Islet of Langerhans (tissue), 1 donor: ENCODE measurements around the gene PFKL.
"Not testable (repeated sequence)": the region's sequence is repeated elsewhere in the genome, so short reads cannot be mapped to it uniquely, and the experiment has no call there.

Source experiments
- FAIRE-seq: peaks from one replicate; lab custom pipeline; 2011; peaks lifted over from hg19 to GRCh38; lab: Jason Lieb, UNC

The PFKL gene

GRCh38 chr21:44344541-44345183, 44.8 kb downstream of the PFKL start:
- FAIRE-seq, result no peak

GRCh38 chr21:44345495-44345894, 45.6 kb downstream of the PFKL start:
- FAIRE-seq, result no peak

GRCh38 chr21:44347911-44348451, 48.1 kb downstream of the PFKL start:
- no peak for FAIRE-seq

DNA sequence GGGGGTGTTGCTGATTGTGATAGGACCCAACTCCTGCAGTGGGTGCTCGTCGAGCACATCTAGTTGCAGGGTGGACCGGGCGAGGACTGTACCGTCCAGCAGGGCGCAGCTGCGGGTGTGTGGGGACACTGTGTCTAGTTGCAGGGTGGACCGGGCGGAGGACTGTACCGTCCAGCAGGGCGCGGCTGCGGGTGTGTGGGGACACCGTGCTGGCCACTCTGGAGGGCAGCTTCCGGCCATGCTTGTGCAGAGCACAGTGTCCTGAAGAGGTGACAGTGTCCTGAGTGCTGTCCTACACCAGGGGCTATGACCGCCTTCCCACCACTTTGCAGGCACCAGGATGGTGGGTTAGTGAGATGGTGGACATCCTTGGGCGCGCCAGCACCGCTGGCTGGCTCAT, 49.0 kb downstream of the PFKL start:
- no peak for FAIRE-seq

- FAIRE-seq, result no peak
Observed at GRCh38 chr21:44349416-44349846, 49.6 kb downstream of the PFKL start.

- FAIRE-seq, result no peak
Observed at GRCh38 chr21:44349847-44350772, 50.3 kb downstream of the PFKL start.

GRCh38 chr21:44350773-44351481, 51.1 kb downstream of the PFKL start:
- FAIRE-seq, result no peak

GRCh38 chr21:44351535-44352252, 51.8 kb downstream of the PFKL start:
- FAIRE-seq, result no peak

DNA sequence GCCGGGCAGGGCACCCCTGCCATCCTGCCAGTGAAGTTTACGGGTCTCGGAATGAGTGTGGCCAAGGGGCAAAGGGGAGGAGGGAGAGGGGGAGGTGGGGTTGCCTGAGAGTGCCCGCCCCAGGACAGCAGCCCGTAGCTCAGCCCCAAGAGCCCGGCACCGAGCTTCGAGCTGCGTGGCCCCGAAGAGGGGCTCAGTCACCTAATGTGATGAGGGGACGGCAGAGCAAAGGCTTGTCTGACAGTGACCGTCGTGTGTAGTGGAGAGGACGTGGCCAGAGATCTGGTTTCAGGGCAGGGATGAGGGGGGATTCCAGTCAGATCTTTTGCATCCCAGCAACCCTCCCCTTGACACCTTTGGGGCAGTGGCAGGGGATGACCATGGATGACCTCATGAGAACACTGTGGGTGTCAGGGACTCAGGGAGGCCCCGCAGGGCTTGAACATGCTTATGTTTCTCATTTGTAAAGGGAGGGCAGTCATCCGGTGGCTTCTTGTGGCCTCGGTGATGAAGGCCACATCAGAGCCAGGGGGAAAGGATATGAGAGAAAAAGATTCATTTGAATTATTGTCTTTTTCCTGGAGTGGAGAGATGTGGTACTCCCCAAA, 52.5 kb downstream of the PFKL start:
- no peak for FAIRE-seq

DNA sequence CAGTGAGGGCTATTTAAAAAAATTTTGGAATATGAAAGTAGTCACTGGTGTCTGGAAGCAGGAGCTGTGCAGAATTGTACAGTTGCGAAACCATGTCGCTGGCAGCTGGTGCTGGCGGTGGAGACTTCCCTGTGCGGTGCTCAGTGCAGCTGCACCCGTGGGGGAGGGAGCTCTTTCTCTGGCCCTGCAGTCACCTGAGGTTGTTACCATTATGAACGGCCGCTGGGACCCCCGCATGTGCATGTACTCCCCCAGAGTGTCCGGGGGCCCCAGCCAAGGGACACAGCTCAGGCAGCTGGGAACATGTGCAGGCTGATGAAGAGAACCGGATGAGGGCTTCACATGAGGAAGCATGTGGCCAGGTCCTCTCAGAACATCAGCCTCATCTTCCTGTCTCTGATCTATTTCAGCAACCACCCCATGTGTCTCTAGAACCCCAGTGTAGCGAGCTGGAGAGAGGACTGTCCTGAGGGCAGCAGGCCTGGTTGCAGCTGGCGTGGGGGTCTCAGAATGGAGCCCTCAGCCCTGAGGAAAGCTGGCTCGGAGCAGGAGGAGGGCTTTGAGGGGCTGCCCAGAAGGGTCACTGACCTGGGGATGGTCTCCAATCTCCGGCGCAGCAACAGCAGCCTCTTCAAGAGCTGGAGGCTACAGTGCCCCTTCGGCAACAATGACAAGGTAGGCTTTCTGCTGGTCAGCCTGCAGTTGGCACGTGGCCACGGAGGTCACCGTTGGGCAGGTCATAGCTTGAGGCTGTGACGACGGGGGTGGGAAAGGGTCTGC, 53.5 kb downstream of the PFKL start, which contains the start of gene TRPM2:
Gene TRPM2, plus strand, starts transcription at position 431 of the 780 bp plus-strand sequence. Its CDS starts 80 bp downstream, at position 511.
- FAIRE-seq, result no peak

- no peak for FAIRE-seq
Observed at GRCh38 chr21:44354001-44354405, 54.1 kb downstream of the PFKL start.

DNA sequence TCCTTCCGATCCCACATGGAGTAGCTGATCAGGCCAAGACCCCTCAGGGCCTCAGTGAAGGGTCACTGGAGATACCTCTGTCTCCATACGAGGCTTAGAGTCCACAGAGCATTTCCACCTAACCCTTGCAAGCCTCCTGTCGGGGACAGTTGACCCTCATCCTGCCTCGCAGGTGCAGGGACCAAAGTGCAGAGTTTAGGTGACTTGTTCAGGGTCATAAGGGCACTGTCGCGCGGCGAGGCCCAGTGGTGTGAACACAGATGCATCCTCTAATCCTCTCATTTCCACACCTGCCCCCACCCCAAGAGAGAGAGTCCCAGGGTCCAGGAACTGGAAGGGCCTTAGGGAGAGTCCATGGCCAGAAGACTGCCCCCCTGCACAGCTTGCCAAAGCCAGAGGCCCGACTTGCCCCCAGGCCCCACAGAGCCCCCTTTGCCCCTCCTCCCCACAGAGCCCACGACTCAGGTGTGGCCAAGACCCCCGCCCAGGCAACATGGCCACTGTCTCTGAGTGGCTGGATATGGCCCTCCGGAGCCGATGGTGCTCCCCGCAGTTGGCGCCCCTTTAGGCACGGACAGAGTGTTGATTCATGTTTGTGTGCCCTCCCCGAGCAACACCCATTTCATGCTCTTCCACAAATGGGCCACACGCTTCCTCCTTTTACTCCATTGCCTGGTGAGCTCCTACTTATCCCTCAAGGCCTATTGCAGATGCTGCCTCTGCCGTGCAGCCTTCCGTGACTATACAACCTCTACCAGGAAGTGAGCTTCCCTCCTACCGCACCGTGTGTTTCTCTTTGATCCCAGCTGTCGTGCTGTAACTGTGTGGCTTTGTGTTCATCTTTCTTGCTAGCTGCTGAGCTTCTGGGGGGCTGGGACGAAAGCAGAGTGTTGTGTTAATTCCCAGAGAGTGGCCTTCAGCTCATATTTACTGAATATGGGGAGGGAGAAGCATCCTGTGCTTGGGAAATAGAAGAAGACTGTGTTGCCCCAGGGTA, 55.2 kb downstream of the PFKL start:
- no peak for FAIRE-seq

DNA sequence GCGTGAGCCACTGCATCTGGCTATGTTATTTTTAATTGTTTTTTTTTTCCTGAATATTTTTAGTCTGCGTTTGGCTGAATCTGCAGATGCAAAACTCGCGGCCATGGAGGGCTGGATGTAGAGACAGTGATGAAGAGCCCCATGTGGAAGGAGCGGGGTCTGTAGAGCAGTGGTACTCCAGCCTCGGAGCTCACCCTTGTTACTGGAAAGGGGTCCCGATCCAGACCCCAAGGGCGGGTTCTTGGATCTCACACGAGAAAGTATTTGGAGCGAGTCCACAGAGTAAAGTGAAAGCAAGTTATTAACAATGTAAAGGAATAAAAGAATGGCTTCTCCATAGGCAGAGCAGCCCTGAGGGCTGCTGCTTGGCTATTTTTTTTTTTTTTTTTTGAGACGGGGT, 56.3 kb downstream of the PFKL start:
- no peak for FAIRE-seq

- FAIRE-seq, result no peak
Observed at GRCh38 chr21:44356636-44357035, 56.8 kb downstream of the PFKL start.

- FAIRE-seq, result no peak
Observed at GRCh38 chr21:44357064-44357837, 57.4 kb downstream of the PFKL start.

GRCh38 chr21:44359396-44359795, 59.5 kb downstream of the PFKL start:
- no peak for FAIRE-seq

GRCh38 chr21:44360159-44360558, 60.3 kb downstream of the PFKL start:
- no peak for FAIRE-seq

DNA sequence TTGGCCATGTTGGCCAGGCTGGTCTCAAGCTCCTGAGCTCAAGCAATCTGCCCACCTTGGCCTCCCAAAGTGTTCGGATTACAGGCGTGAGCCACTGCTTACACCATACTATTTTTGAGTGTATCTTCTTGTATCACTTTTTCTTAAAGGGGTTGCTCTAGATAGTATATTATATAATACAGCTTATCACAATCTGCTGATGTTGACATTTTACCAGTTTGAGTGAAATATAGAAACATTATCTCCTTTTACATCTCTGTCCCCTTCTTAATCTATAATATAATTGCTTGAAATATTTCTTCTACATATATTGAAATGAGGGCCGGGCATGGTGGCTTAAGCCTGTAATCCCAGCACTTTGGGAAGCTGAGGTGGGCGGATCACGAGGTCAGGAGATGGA, 62.0 kb downstream of the PFKL start:
- FAIRE-seq, result not testable (repeated sequence)

GRCh38 chr21:44363278-44363677, 63.4 kb downstream of the PFKL start:
- FAIRE-seq, result no peak
